ENCODE data around the gene ASB9. TPM values are rescaled to one million over a fixed set of nuclear protein-coding genes. Genes with fewer than 3 reads are reported as not detected.

The ASB9 gene
- total and polyA plus RNA-seq, 4 donors: 2.1 to 7.5 (median 3.1) TPM

- TF ChIP-seq, protein P1, sequence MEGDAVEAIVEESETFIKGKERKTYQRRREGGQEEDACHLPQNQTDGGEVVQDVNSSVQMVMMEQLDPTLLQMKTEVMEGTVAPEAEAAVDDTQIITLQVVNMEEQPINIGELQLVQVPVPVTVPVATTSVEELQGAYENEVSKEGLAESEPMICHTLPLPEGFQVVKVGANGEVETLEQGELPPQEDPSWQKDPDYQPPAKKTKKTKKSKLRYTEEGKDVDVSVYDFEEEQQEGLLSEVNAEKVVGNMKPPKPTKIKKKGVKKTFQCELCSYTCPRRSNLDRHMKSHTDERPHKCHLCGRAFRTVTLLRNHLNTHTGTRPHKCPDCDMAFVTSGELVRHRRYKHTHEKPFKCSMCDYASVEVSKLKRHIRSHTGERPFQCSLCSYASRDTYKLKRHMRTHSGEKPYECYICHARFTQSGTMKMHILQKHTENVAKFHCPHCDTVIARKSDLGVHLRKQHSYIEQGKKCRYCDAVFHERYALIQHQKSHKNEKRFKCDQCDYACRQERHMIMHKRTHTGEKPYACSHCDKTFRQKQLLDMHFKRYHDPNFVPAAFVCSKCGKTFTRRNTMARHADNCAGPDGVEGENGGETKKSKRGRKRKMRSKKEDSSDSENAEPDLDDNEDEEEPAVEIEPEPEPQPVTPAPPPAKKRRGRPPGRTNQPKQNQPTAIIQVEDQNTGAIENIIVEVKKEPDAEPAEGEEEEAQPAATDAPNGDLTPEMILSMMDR (IDR thresholded peaks at IDR 0.05; ENCODE audit: control extremely low read depth, extremely low read depth): no peak
- no peaks in the 10 kb centered on the region for H3K4me1 ChIP-seq (ENCODE audit: control insufficient read depth in 5 of 5, insufficient read depth in 5 of 5, low read length in 5 of 5)
- no peak overlapping the region for H3K4me3 ChIP-seq
- no peak overlapping the region for H3K9ac ChIP-seq (ENCODE audit: insufficient read depth in 1 of 2, low read length in 2 of 2)
- peak overlapping the region; percentile 76 to 77 for H3K27ac ChIP-seq (ENCODE audit: low read depth in 1 of 2, low read length in 1 of 2)
- H3K27me3 ChIP-seq (ENCODE audit: control insufficient read depth in 3 of 3, insufficient read depth in 3 of 3, low read length in 2 of 3): peaks cover 0 to 29% (median 5%) of the 10 kb centered on the region in 3 donors
- DNase-seq: peak in 1 of 3 donors; percentile 14
- no peak for ATAC-seq (ENCODE audit: insufficient read depth, low FRiP score)
- H3K9me3 ChIP-seq (ENCODE audit: control insufficient read depth in 4 of 4, insufficient read depth in 3 of 4, low read length in 3 of 4): no peaks in the 10 kb centered on the region
- no peaks in the 10 kb centered on the region for H3K36me3 ChIP-seq (ENCODE audit: control insufficient read depth in 4 of 4, insufficient read depth in 4 of 4, low read length in 4 of 4)
- 24 to 36% methylated on average over 2 of the region's 2 CpGs for WGBS, 2 donors
Observed at GRCh38 chrX:15298201-15298600, 28.3 kb upstream of the ASB9 start.

- no peak overlapping the region for H3K27ac ChIP-seq (ENCODE audit: low read depth in 1 of 2, low read length in 1 of 2)
- peaks cover 0 to 2% (median 0%) of the 10 kb centered on the region in 4 donors for H3K9me3 ChIP-seq (ENCODE audit: control insufficient read depth in 4 of 4, insufficient read depth in 3 of 4, low read length in 3 of 4)
- DNase-seq (no peak), ATAC-seq (ENCODE audit: insufficient read depth, low FRiP score) (no peak)
- TF ChIP-seq, protein P1 (IDR thresholded peaks at IDR 0.05; ENCODE audit: control extremely low read depth, extremely low read depth): no peak
- H3K27me3 ChIP-seq (ENCODE audit: control insufficient read depth in 3 of 3, insufficient read depth in 3 of 3, low read length in 2 of 3): peaks cover 3 to 26% (median 17%) of the 10 kb centered on the region in 3 donors
- WGBS, 2 donors: 85 to 88% methylated on average over 2 of the region's 2 CpGs
- no peaks in the 10 kb centered on the region for H3K36me3 ChIP-seq (ENCODE audit: control insufficient read depth in 4 of 4, insufficient read depth in 4 of 4, low read length in 4 of 4)
- H3K9ac ChIP-seq (ENCODE audit: insufficient read depth in 1 of 2, low read length in 2 of 2): no peak overlapping the region
- H3K4me1 ChIP-seq (ENCODE audit: control insufficient read depth in 5 of 5, insufficient read depth in 5 of 5, low read length in 5 of 5): peaks cover 0 to 2% (median 0%) of the 10 kb centered on the region in 5 donors
- no peak overlapping the region for H3K4me3 ChIP-seq
Observed at GRCh38 chrX:15293451-15293850, 23.6 kb upstream of the ASB9 start.

DNA sequence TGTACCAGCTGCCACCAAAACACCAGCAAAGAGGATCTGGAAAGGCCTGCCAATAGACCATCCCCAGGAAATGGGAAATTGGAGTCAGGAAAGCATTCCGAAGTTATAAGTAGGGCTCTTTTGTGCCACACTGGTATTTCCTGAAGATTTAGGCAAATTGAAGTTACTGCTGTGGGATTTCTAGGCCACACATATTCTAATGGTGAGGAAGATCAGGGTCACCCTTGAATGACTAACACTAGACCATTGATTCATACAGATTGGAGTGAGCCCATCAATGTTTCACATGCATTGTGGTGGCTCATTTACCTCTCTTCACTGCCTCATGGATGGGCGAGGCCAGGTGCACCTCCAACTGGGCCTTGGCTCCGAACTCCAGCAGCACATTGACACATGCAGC is 23.0 kb upstream of the ASB9 start:
- DNase-seq (no peak), ATAC-seq (ENCODE audit: insufficient read depth, low FRiP score) (no peak)
- peaks cover 0 to 2% (median 0%) of the 10 kb centered on the region in 5 donors for H3K4me1 ChIP-seq (ENCODE audit: control insufficient read depth in 5 of 5, insufficient read depth in 5 of 5, low read length in 5 of 5)
- TF ChIP-seq, protein P1 (IDR thresholded peaks at IDR 0.05; ENCODE audit: control extremely low read depth, extremely low read depth): no peak
- peaks cover 3 to 27% (median 17%) of the 10 kb centered on the region in 3 donors for H3K27me3 ChIP-seq (ENCODE audit: control insufficient read depth in 3 of 3, insufficient read depth in 3 of 3, low read length in 2 of 3)
- no peak overlapping the region for H3K27ac ChIP-seq (ENCODE audit: low read depth in 1 of 2, low read length in 1 of 2)
- H3K9me3 ChIP-seq (ENCODE audit: control insufficient read depth in 4 of 4, insufficient read depth in 3 of 4, low read length in 3 of 4): peaks cover 0 to 2% (median 0%) of the 10 kb centered on the region in 4 donors
- H3K36me3 ChIP-seq (ENCODE audit: control insufficient read depth in 4 of 4, insufficient read depth in 4 of 4, low read length in 4 of 4): no peaks in the 10 kb centered on the region
- 84 to 97% methylated on average over 3 of the region's 3 CpGs for WGBS, 2 donors
- H3K9ac ChIP-seq (ENCODE audit: insufficient read depth in 1 of 2, low read length in 2 of 2): no peak overlapping the region
- H3K4me3 ChIP-seq: no peak overlapping the region

- TF ChIP-seq, protein P1 (IDR thresholded peaks at IDR 0.05; ENCODE audit: control extremely low read depth, extremely low read depth): no peak
- WGBS, 2 donors: 24 to 86% methylated on average over 1 of the region's 1 CpG
- no peaks in the 10 kb centered on the region for H3K4me1 ChIP-seq (ENCODE audit: control insufficient read depth in 5 of 5, insufficient read depth in 5 of 5, low read length in 5 of 5)
- no peak overlapping the region for H3K27ac ChIP-seq (ENCODE audit: low read depth in 1 of 2, low read length in 1 of 2)
- no peak overlapping the region for H3K4me3 ChIP-seq
- no peak overlapping the region for H3K9ac ChIP-seq (ENCODE audit: insufficient read depth in 1 of 2, low read length in 2 of 2)
- ATAC-seq (ENCODE audit: insufficient read depth, low FRiP score): no peak
- peaks cover 0 to 20% (median 11%) of the 10 kb centered on the region in 3 donors for H3K27me3 ChIP-seq (ENCODE audit: control insufficient read depth in 3 of 3, insufficient read depth in 3 of 3, low read length in 2 of 3)
- DNase-seq: no peak
- no peaks in the 10 kb centered on the region for H3K36me3 ChIP-seq (ENCODE audit: control insufficient read depth in 4 of 4, insufficient read depth in 4 of 4, low read length in 4 of 4)
- peaks cover 0 to 6% (median 0%) of the 10 kb centered on the region in 4 donors for H3K9me3 ChIP-seq (ENCODE audit: control insufficient read depth in 4 of 4, insufficient read depth in 3 of 4, low read length in 3 of 4)
Observed at GRCh38 chrX:15277604-15278003, 7.7 kb upstream of the ASB9 start.
